GM12878 (cell line): Measurements from ENCODE around the gene COA5. TPM values are rescaled to one million over a fixed set of nuclear protein-coding genes. Genes with fewer than 3 reads are reported as not detected.

Experiments used
- ATAC-seq: fragments of 200-7000 bp; cut with Tn5 transposase; 3 replicates; pipeline ENCODE4 v1.9.1; 2020; ENCODE audit warnings: mild to moderate bottlenecking, moderate library complexity
- BruUV-seq: library from RNA; stranded (reverse); fragments of 400-500 nt; replicated peaks from 2 replicates; lab custom pipeline; 2021; lab: Mats Ljungman, UMichigan
- CTCF ChIA-PET: fragments of 300-600 bp; sonication (Branson Sonifier 250); formaldehyde crosslinking; extraction: SDS; loops from one replicate; lab custom pipeline; 2021; ENCODE audit warnings: inconsistent platforms; lab: Yijun Ruan, JAX
- POLR2A ChIA-PET: fragments of 350-600 bp; formaldehyde crosslinking; extraction: SDS; loops from one replicate; lab custom pipeline; 2021; ENCODE audit warnings: inconsistent platforms; lab: Charles Lee
- RAD21 ChIA-PET: fragments of 300-600 bp; sonication (Branson Sonifier 250); formaldehyde crosslinking; loops from one replicate; lab custom pipeline; 2023; ENCODE audit warnings: antibody characterized with exemption; ENCODE audit not compliant: unreplicated experiment; lab: Charles Lee
- SMC1A ChIA-PET: fragments of 300-600 bp; sonication (Branson Sonifier 250); formaldehyde crosslinking; loops from one replicate; lab custom pipeline; 2023; ENCODE audit not compliant: unreplicated experiment, uncharacterized antibody; lab: Charles Lee
- DNase-seq: peaks from one replicate; pipeline ENCODE4 v3.0.0-alpha.2; 2011; ENCODE audit warnings: low read depth, low spot score
- FAIRE-seq: peaks from 3 replicates; lab custom pipeline; 2011; peaks lifted over from hg19 to GRCh38; lab: Jason Lieb, UNC
- H2AFZ ChIP-seq: 2 replicates; pipeline ENCODE4 v1.6.0; 2011; ENCODE audit warnings: low read depth, low read length, control low read depth; ENCODE audit not compliant: control insufficient read depth
- H3K27ac ChIP-seq: 2 replicates; pipeline ENCODE4 v1.5.1; 2011; ENCODE audit warnings: control low read depth; ENCODE audit not compliant: control insufficient read depth, insufficient read depth
- H3K27me3 ChIP-seq, 2 experiments: replicated peaks in 1 of 2; 2 replicates each; pipeline versions ENCODE4 v1.6.0 to v1.6.1; 2011; ENCODE audit warnings: low read length in 1 of 2; ENCODE audit not compliant: control insufficient read depth in 2 of 2, insufficient read depth in 2 of 2
- H3K36me3 ChIP-seq, 2 experiments: 2 replicates each; pipeline ENCODE4 v1.5.1; 2011; ENCODE audit warnings: low read length in 1 of 2; ENCODE audit not compliant: control insufficient read depth in 2 of 2, insufficient read depth in 2 of 2
- H3K4me1 ChIP-seq: 2 replicates; pipeline ENCODE4 v1.6.1; 2011; ENCODE audit warnings: mild to moderate bottlenecking, low read length, moderate library complexity, mixed read lengths; ENCODE audit not compliant: control insufficient read depth, insufficient read depth
- H3K4me2 ChIP-seq: 2 replicates; pipeline ENCODE4 v1.6.0; 2011; ENCODE audit warnings: control low read depth; ENCODE audit not compliant: control insufficient read depth, insufficient read depth
- H3K4me3 ChIP-seq: fragments of 200-600 bp; sonication (generic); 2 replicates; pipeline ENCODE4 v1.5.1; 2016
- H3K79me2 ChIP-seq: 2 replicates; pipeline ENCODE4 v1.6.0; 2011; ENCODE audit warnings: low read length; ENCODE audit not compliant: control insufficient read depth, insufficient read depth
- H3K9ac ChIP-seq: 2 replicates; pipeline ENCODE4 v1.8.0; 2011; ENCODE audit warnings: low read length, control low read depth, mixed read lengths; ENCODE audit not compliant: control insufficient read depth, insufficient read depth
- H3K9me3 ChIP-seq: replicated peaks from 3 replicates; pipeline ENCODE4 v1.5.1; 2011; ENCODE audit warnings: mild to moderate bottlenecking, low read length; ENCODE audit not compliant: control insufficient read depth, insufficient read depth
- H4K20me1 ChIP-seq: 2 replicates; pipeline ENCODE4 v1.6.0; 2011; ENCODE audit not compliant: control insufficient read depth, insufficient read depth
- BCL11A ChIP-seq: IDR thresholded peaks from 2 replicates; pipeline ENCODE4 v1.6.1; 2011; ENCODE audit warnings: low read depth, low read length
- JUNB ChIP-seq: IDR thresholded peaks from 2 replicates; pipeline ENCODE4 v1.6.1; 2016; ENCODE audit warnings: antibody characterized with exemption, mild to moderate bottlenecking
- KDM1A ChIP-seq: fragments of 200-600 bp; sonication (generic); IDR thresholded peaks from 2 replicates; pipeline ENCODE4 v1.6.1; 2016; ENCODE audit warnings: borderline replicate concordance
- MTA3 ChIP-seq: IDR thresholded peaks from 2 replicates; pipeline ENCODE4 v1.6.1; 2012; ENCODE audit warnings: low read length, inconsistent platforms, borderline replicate concordance
- SIX5 ChIP-seq: IDR thresholded peaks from 2 replicates; pipeline ENCODE4 v1.6.1; 2011; ENCODE audit warnings: mild to moderate bottlenecking, low read depth, low read length, moderate library complexity; ENCODE audit not compliant: severe bottlenecking
- SUZ12 ChIP-seq: fragments of 200-600 bp; sonication (generic); IDR thresholded peaks from one replicate; pipeline ENCODE4 v1.6.1; 2018; ENCODE audit warnings: antibody characterized with exemption, mild to moderate bottlenecking; ENCODE audit not compliant: unreplicated experiment
- TBL1XR1 ChIP-seq: IDR thresholded peaks from 2 replicates; pipeline ENCODE4 v1.6.1; 2012; ENCODE audit warnings: low read depth, low read length, improper control_type of control experiment
- ZZZ3 ChIP-seq: IDR thresholded peaks from 2 replicates; pipeline ENCODE4 v1.6.1; 2011; ENCODE audit warnings: low read depth; ENCODE audit not compliant: control insufficient read depth, insufficient read length
- whole genome bisulfite sequencing: methylation state at CpG from one replicate; pipeline ENCODE4 v1.1.6; 2016; ENCODE audit warnings: low lambda C conversion rate; ENCODE audit not compliant: insufficient replicate concordance, insufficient coverage; ENCODE audit errors: missing lambda C conversion rate; 5-methylcytosine and 5-hydroxymethylcytosine counted together
- in situ Hi-C: fragments of 300-500 bp; cut with MboI; formaldehyde crosslinking; loops from 9 replicates; pipeline ENCODE4 v1.14.3; 2018; ENCODE audit warnings: mixed read lengths
- intact Hi-C: fragments of 100-400 bp; cut with micrococcal nuclease; formaldehyde crosslinking; loops from one replicate; pipeline ENCODE4 v1.14.2; 2022; ENCODE audit not compliant: unreplicated experiment
- polyA plus RNA-seq, 11 experiments: library from polyadenylated mRNA; depleted of rRNA in 4 of 11; unstranded in 6 of 11; stranded (reverse) in 5 of 11; fragments of >200 nt; fragmentation: Nextera tagmentation in 4 of 11; fragmentation: Illumina TruSeq in 1 of 11; extraction: Ambion mirVana in 4 of 11; extraction: Trizol in 1 of 11; gene quantifications; 1 replicate in 1 of 11; 2 replicates in 10 of 11; pipeline versions ENCODE4 v1.2.1 to v1.2.3, GENCODE V29; 2011 to 2016; ENCODE audit warnings: inconsistent platforms in 2 of 11, missing spikeins in 2 of 11, low read depth in 1 of 11
- total RNA-seq, 4 experiments: library from RNA; depleted of rRNA in 3 of 4; stranded (reverse); fragments of >200 nt in 3 of 4; fragmentation: Illumina TruSeq in 1 of 4; extraction: Trizol in 1 of 4; gene quantifications; 2 replicates each; pipeline versions ENCODE4 v1.2.1 to v1.2.3, GENCODE V29; 2013 to 2021
- TF ChIP-seq, protein P1 (sequence below): IDR thresholded peaks from 2 replicates; pipeline ENCODE4 v1.6.1; 2012; ENCODE audit warnings: mild to moderate bottlenecking, low read depth, low read length
- TF ChIP-seq, protein P2 (sequence below): IDR thresholded peaks from 2 replicates; pipeline ENCODE4 v1.6.1; 2012; ENCODE audit warnings: improper control_type of control experiment, low read depth, low read length; ENCODE audit not compliant: insufficient replicate concordance
- TF ChIP-seq, protein P3 (sequence below), 3 experiments: IDR thresholded peaks in 2 of 3; conservative IDR thresholded peaks in 1 of 3; 2 replicates each; pipeline ENCODE4 v1.5.1; 2011; ENCODE audit warnings: low read depth in 3 of 3, low read length in 3 of 3, mild to moderate bottlenecking in 3 of 3, control low read depth in 2 of 3, moderate library complexity in 2 of 3, inconsistent platforms in 1 of 3, mixed read lengths in 1 of 3; ENCODE audit not compliant: control insufficient read depth in 2 of 3, insufficient read depth in 1 of 3; ENCODE audit errors: extremely low read depth in 1 of 3

The COA5 gene
- total and polyA plus RNA-seq, 10 of the 15 experiments (the other 5 are each of a cell fraction or from before 2014, with no cell fraction given) = 20.7 to 63.3 (median 37.9) TPM

DNA sequence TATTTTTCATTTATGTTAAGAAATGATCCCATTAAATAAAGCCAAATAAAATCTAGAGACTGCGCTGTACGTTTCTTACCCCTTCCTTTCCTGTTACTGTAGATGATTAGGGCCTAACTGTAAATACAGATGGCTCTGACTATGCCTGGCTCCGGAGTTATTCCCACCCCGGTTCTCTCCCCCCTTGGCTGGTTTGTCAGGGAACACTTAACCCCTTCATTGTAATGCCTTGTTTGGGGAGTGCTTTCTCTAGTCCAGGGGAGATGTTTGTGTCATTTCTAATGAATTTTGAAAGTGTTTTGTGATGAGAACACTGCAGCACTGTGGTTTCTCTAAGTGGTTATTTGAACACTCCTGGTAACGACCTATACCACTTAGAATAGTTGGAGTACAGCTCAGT, 8.8 kb upstream of the COA5 start:
- DNase-seq (no peak), ATAC-seq (no peak), FAIRE-seq (no peak)
- no peak overlapping the region for H3K4me3 ChIP-seq
- RAD21 ChIA-PET = no interaction called here
- H3K79me2 ChIP-seq = no peaks in the 10 kb centered on the region
- 58% methylated on average over 5 of the region's 5 CpGs for WGBS
- H3K27ac ChIP-seq = no peak overlapping the region
- peaks cover 2 to 23% of the 10 kb centered on the region in 2 experiments for H3K36me3 ChIP-seq
- no peak overlapping the region for H2AFZ ChIP-seq
- no peaks in the 10 kb centered on the region for H4K20me1 ChIP-seq
- no peaks in the 10 kb centered on the region for H3K27me3 ChIP-seq
- BruUV-seq = no TSS peak
- H3K4me2 ChIP-seq = no peak overlapping the region
- H3K4me1 ChIP-seq = no peaks in the 10 kb centered on the region
- POLR2A ChIA-PET = no interaction called here
- SMC1A ChIA-PET = no interaction called here
- CTCF ChIA-PET = interaction anchor here (1.1 to 1.6 kb wide), 2 partner anchors 10 to 19 kb away, joined by 3 to 4 read pairs; no protein-coding TSS in a partner anchor
- in situ Hi-C loops (no loop called here), intact Hi-C loops (no loop called here)
- H3K9me3 ChIP-seq = no peaks in the 10 kb centered on the region
- H3K9ac ChIP-seq = no peak overlapping the region
- TF ChIP-seq SUZ12 (no peak), TBL1XR1 (no peak), ZZZ3 (no peak), JUNB (no peak), MTA3 (no peak), SIX5 (no peak), KDM1A (no peak), BCL11A (no peak)
- TF ChIP-seq, protein P1, sequence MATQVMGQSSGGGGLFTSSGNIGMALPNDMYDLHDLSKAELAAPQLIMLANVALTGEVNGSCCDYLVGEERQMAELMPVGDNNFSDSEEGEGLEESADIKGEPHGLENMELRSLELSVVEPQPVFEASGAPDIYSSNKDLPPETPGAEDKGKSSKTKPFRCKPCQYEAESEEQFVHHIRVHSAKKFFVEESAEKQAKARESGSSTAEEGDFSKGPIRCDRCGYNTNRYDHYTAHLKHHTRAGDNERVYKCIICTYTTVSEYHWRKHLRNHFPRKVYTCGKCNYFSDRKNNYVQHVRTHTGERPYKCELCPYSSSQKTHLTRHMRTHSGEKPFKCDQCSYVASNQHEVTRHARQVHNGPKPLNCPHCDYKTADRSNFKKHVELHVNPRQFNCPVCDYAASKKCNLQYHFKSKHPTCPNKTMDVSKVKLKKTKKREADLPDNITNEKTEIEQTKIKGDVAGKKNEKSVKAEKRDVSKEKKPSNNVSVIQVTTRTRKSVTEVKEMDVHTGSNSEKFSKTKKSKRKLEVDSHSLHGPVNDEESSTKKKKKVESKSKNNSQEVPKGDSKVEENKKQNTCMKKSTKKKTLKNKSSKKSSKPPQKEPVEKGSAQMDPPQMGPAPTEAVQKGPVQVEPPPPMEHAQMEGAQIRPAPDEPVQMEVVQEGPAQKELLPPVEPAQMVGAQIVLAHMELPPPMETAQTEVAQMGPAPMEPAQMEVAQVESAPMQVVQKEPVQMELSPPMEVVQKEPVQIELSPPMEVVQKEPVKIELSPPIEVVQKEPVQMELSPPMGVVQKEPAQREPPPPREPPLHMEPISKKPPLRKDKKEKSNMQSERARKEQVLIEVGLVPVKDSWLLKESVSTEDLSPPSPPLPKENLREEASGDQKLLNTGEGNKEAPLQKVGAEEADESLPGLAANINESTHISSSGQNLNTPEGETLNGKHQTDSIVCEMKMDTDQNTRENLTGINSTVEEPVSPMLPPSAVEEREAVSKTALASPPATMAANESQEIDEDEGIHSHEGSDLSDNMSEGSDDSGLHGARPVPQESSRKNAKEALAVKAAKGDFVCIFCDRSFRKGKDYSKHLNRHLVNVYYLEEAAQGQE = no peak
- TF ChIP-seq, protein P2, sequence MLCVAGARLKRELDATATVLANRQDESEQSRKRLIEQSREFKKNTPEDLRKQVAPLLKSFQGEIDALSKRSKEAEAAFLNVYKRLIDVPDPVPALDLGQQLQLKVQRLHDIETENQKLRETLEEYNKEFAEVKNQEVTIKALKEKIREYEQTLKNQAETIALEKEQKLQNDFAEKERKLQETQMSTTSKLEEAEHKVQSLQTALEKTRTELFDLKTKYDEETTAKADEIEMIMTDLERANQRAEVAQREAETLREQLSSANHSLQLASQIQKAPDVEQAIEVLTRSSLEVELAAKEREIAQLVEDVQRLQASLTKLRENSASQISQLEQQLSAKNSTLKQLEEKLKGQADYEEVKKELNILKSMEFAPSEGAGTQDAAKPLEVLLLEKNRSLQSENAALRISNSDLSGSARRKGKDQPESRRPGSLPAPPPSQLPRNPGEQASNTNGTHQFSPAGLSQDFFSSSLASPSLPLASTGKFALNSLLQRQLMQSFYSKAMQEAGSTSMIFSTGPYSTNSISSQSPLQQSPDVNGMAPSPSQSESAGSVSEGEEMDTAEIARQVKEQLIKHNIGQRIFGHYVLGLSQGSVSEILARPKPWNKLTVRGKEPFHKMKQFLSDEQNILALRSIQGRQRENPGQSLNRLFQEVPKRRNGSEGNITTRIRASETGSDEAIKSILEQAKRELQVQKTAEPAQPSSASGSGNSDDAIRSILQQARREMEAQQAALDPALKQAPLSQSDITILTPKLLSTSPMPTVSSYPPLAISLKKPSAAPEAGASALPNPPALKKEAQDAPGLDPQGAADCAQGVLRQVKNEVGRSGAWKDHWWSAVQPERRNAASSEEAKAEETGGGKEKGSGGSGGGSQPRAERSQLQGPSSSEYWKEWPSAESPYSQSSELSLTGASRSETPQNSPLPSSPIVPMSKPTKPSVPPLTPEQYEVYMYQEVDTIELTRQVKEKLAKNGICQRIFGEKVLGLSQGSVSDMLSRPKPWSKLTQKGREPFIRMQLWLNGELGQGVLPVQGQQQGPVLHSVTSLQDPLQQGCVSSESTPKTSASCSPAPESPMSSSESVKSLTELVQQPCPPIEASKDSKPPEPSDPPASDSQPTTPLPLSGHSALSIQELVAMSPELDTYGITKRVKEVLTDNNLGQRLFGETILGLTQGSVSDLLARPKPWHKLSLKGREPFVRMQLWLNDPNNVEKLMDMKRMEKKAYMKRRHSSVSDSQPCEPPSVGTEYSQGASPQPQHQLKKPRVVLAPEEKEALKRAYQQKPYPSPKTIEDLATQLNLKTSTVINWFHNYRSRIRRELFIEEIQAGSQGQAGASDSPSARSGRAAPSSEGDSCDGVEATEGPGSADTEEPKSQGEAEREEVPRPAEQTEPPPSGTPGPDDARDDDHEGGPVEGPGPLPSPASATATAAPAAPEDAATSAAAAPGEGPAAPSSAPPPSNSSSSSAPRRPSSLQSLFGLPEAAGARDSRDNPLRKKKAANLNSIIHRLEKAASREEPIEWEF = no peak
- TF ChIP-seq, protein P3, sequence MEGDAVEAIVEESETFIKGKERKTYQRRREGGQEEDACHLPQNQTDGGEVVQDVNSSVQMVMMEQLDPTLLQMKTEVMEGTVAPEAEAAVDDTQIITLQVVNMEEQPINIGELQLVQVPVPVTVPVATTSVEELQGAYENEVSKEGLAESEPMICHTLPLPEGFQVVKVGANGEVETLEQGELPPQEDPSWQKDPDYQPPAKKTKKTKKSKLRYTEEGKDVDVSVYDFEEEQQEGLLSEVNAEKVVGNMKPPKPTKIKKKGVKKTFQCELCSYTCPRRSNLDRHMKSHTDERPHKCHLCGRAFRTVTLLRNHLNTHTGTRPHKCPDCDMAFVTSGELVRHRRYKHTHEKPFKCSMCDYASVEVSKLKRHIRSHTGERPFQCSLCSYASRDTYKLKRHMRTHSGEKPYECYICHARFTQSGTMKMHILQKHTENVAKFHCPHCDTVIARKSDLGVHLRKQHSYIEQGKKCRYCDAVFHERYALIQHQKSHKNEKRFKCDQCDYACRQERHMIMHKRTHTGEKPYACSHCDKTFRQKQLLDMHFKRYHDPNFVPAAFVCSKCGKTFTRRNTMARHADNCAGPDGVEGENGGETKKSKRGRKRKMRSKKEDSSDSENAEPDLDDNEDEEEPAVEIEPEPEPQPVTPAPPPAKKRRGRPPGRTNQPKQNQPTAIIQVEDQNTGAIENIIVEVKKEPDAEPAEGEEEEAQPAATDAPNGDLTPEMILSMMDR (IDR thresholded peaks at IDR 0.05 in 2 of 3, conservative IDR thresholded peaks at IDR 0.05 in 1 of 3; ENCODE audit: control insufficient read depth in 2 of 3, extremely low read depth in 1 of 3, insufficient read depth in 1 of 3, low read depth in 3 of 3, low read length in 3 of 3) = no peak
